Neural cell (in vitro differentiated cells): Measurements from ENCODE around the gene CSPG4. TPM values are rescaled to one million over a fixed set of nuclear protein-coding genes. Genes with fewer than 3 reads are reported as not detected.
"Not testable (repeated sequence)": the region's sequence is repeated elsewhere in the genome, so short reads cannot be mapped to it uniquely, and the experiment has no call there.

ENCODE experiments used
- H2AFZ ChIP-seq: fragments of 200-600, 300-800 bp; sonication (generic), shearing (Covaris generic); 2 replicates; pipeline ENCODE4 v1.6.0; 2014; ENCODE audit warnings: low read depth, mild to moderate bottlenecking, antibody characterized with exemption, low read length, moderate library complexity
- H3F3A ChIP-seq: fragments of 200-600 bp; shearing (Covaris generic); 2 replicates; pipeline ENCODE4 v1.6.1; 2016; ENCODE audit warnings: mild to moderate bottlenecking, moderate library complexity, mixed read lengths, antibody characterized with exemption, low read length; ENCODE audit not compliant: insufficient read depth, poor library complexity, severe bottlenecking
- H3K27ac ChIP-seq: fragments of 200-600, 300-800 bp; sonication (generic), shearing (Covaris generic); 2 replicates; pipeline ENCODE4 v1.5.1; 2014; ENCODE audit warnings: mild to moderate bottlenecking, low read length, moderate library complexity
- H3K27me3 ChIP-seq: fragments of 300-800, 200-600 bp; sonication (generic), shearing (Covaris generic); 2 replicates; pipeline ENCODE4 v1.6.0; 2014; ENCODE audit warnings: mild to moderate bottlenecking, low read depth, low read length, moderate library complexity; ENCODE audit not compliant: insufficient read depth
- H3K36me3 ChIP-seq: fragments of 300-800, 200-600 bp; sonication (generic), shearing (Covaris generic); 2 replicates; pipeline ENCODE4 v1.5.1; 2014; ENCODE audit warnings: mild to moderate bottlenecking, antibody characterized with exemption, low read length, moderate library complexity; ENCODE audit not compliant: insufficient read depth
- H3K4me2 ChIP-seq: fragments of 300-800, 200-600 bp; sonication (generic), shearing (Covaris generic); 2 replicates; pipeline ENCODE4 v1.6.0; 2014; ENCODE audit warnings: mild to moderate bottlenecking, low read length
- H3K4me3 ChIP-seq: fragments of 300-800, 200-600 bp; sonication (generic), shearing (Covaris generic); 2 replicates; pipeline ENCODE4 v1.5.1; 2014; ENCODE audit warnings: mild to moderate bottlenecking, low read length, moderate library complexity
- H3K79me2 ChIP-seq: fragments of 200-600 bp; shearing (Covaris generic); replicated peaks from 2 replicates; pipeline ENCODE4 v1.6.0; 2014; ENCODE audit warnings: mild to moderate bottlenecking, low read length, moderate library complexity; ENCODE audit not compliant: insufficient read depth
- H3K9ac ChIP-seq: fragments of 300-800, 200-600 bp; sonication (generic), shearing (Covaris generic); 2 replicates; pipeline ENCODE4 v1.6.1; 2016; ENCODE audit warnings: mild to moderate bottlenecking, low read length, mixed read lengths
- H3K9me2 ChIP-seq: fragments of 200-600 bp; shearing (Covaris generic); 2 replicates; pipeline ENCODE4 v1.6.1; 2016; ENCODE audit warnings: mild to moderate bottlenecking, low read length, mixed read lengths; ENCODE audit not compliant: insufficient read depth
- H3K9me3 ChIP-seq: fragments of 200-600, 300-800 bp; sonication (generic), shearing (Covaris generic); 2 replicates; pipeline ENCODE4 v1.6.1; 2016; ENCODE audit warnings: mild to moderate bottlenecking, mixed run types, low read length, moderate library complexity, mixed read lengths
- H4K20me1 ChIP-seq: fragments of 200-600 bp; shearing (Covaris generic); 2 replicates; pipeline ENCODE4 v1.6.1; 2016; ENCODE audit warnings: mild to moderate bottlenecking, mixed run types; ENCODE audit not compliant: insufficient read depth
- CTCF ChIP-seq: fragments of 450-650 bp; IDR thresholded peaks from 2 replicates; pipeline ENCODE4 v1.5.1; 2014; ENCODE audit warnings: antibody characterized with exemption, mild to moderate bottlenecking, moderate library complexity; ENCODE audit not compliant: poor library complexity, severe bottlenecking
- EP300 ChIP-seq: fragments of 450-650 bp; conservative IDR thresholded peaks from 2 replicates; pipeline ENCODE4 v1.6.1; 2014; ENCODE audit warnings: antibody characterized with exemption, mild to moderate bottlenecking, moderate library complexity; ENCODE audit not compliant: poor library complexity, severe bottlenecking
- EZH2 ChIP-seq: fragments of 200-600, 300-800 bp; shearing (Covaris generic), sonication (generic); IDR thresholded peaks from 2 replicates; pipeline ENCODE4 v1.6.1; 2014; ENCODE audit warnings: antibody characterized with exemption, low read length, borderline replicate concordance, mild to moderate bottlenecking; ENCODE audit not compliant: insufficient read depth, poor library complexity, severe bottlenecking
- MXI1 ChIP-seq: fragments of 450-650 bp; conservative IDR thresholded peaks from 2 replicates; pipeline ENCODE4 v1.6.1; 2014; ENCODE audit warnings: antibody characterized with exemption, mild to moderate bottlenecking; ENCODE audit not compliant: poor library complexity, severe bottlenecking
- POLR2AphosphoS5 ChIP-seq: IDR thresholded peaks from 2 replicates; pipeline ENCODE4 v1.6.1; 2012
- RAD21 ChIP-seq: fragments of 450-650 bp; conservative IDR thresholded peaks from 2 replicates; pipeline ENCODE4 v1.6.1; 2014; ENCODE audit warnings: antibody characterized with exemption, mild to moderate bottlenecking, moderate library complexity
- REST ChIP-seq: IDR thresholded peaks from 2 replicates; pipeline ENCODE4 v1.6.1; 2012; ENCODE audit warnings: borderline replicate concordance
- SMC3 ChIP-seq: fragments of 450-650 bp; conservative IDR thresholded peaks from 2 replicates; pipeline ENCODE4 v1.6.1; 2014; ENCODE audit warnings: antibody characterized with exemption, mild to moderate bottlenecking, moderate library complexity; ENCODE audit not compliant: poor library complexity
- TAF1 ChIP-seq: IDR thresholded peaks from 2 replicates; pipeline ENCODE4 v1.6.1; 2012; ENCODE audit warnings: low read depth
- polyA minus RNA-seq: library from RNA; depleted of rRNA, polyadenylated mRNA; stranded (reverse); fragments of >200 nt; gene quantifications from 2 replicates; pipeline ENCODE4 v1.2.3, GENCODE V29; 2014
- polyA plus RNA-seq: library from polyadenylated mRNA; depleted of rRNA; stranded (reverse); fragments of >200 nt; gene quantifications from 2 replicates; pipeline ENCODE4 v1.2.3, GENCODE V29; 2014

Gene CSPG4
- not detected in 2 replicates for polyA plus RNA-seq
- not detected in 2 replicates for polyA minus RNA-seq

GRCh38 chr15:75712668-75713337, at the start of gene CSPG4:
Gene CSPG4 (minus strand): TSS chr15:75712848. CDS start chr15:75712755, 93 bp downstream.
- Histone ChIP-seq H3K9ac (no peak within 1 kb of the TSS), H3K4me2 (no peak within 1 kb of the TSS), H3F3A (no peaks in the 10 kb centered on the region), H4K20me1 (no peaks in the 10 kb centered on the region), H3K4me3 (no peak within 1 kb of the TSS), H3K9me3 (no peaks in the 10 kb centered on the region), H3K27me3 (peaks cover 14% of the 10 kb centered on the region), H3K27ac (no peak within 1 kb of the TSS), H3K9me2 (no peaks in the 10 kb centered on the region), H2AFZ (no peak within 1 kb of the TSS), H3K79me2 (no peaks in the 10 kb centered on the region), H3K36me3 (no peaks in the 10 kb centered on the region)
- no peak for TF ChIP-seq TAF1
- no peak for TF ChIP-seq SMC3
- TF ChIP-seq MXI1 = no peak
- TF ChIP-seq RAD21 = no peak

- H3K9me3 ChIP-seq, H3K79me2 ChIP-seq, H3K9me2 ChIP-seq, H3F3A ChIP-seq, H4K20me1 ChIP-seq, H3K4me2 ChIP-seq, H3K4me3 ChIP-seq, H3K27ac ChIP-seq, H2AFZ ChIP-seq, H3K36me3 ChIP-seq, H3K27me3 ChIP-seq, H3K9ac ChIP-seq: not testable (repeated sequence)
Measured at GRCh38 chr15:75762357-75762718, 49.7 kb upstream of the CSPG4 start.

- Histone ChIP-seq H3K9me2 (no peaks in the 10 kb centered on the region), H3K9me3 (no peaks in the 10 kb centered on the region)
- no peak for TF ChIP-seq RAD21
- TF ChIP-seq SMC3 = no peak
- no peak for TF ChIP-seq MXI1
- TF ChIP-seq TAF1 = no peak
- no peak for TF ChIP-seq CTCF
- TF ChIP-seq POLR2AphosphoS5 = no peak
- no peak for TF ChIP-seq EZH2
- no peak for TF ChIP-seq REST
- TF ChIP-seq EP300 = no peak
Measured at GRCh38 chr15:75761446-75762356, 49.1 kb upstream of the CSPG4 start.

More at GRCh38 chr15:75761446-75762356, 49.1 kb upstream of the CSPG4 start:
- H3F3A ChIP-seq = no peaks in the 10 kb centered on the region
- no peaks in the 10 kb centered on the region for H3K79me2 ChIP-seq
- H3K4me3 ChIP-seq = no peak overlapping the region
- H3K27me3 ChIP-seq = no peaks in the 10 kb centered on the region
- no peaks in the 10 kb centered on the region for H4K20me1 ChIP-seq
- no peak overlapping the region for H3K27ac ChIP-seq
- H3K4me2 ChIP-seq = no peak overlapping the region
- no peak overlapping the region for H2AFZ ChIP-seq
- H3K36me3 ChIP-seq = no peaks in the 10 kb centered on the region
- H3K9ac ChIP-seq = no peak overlapping the region
